NCI-H1694 (cell line): ENCODE data around the gene DOCK4.

Experiments used
- DNase-seq: peaks from one replicate; lab custom pipeline; 2025; lab: John Stamatoyannopoulos, UW

The DOCK4 gene

GRCh38 chr7:112189691-112190090 is 16.5 kb downstream of the DOCK4 start:
- DNase-seq, result no peak

GRCh38 chr7:112188257-112188656 is 17.9 kb downstream of the DOCK4 start:
- no peak for DNase-seq

GRCh38 chr7:112186300-112186699 is 19.9 kb downstream of the DOCK4 start:
- DNase-seq, result no peak

- no peak for DNase-seq
Measured at GRCh38 chr7:112185005-112185834, 21.0 kb downstream of the DOCK4 start.

GRCh38 chr7:112184455-112184854 is 21.7 kb downstream of the DOCK4 start:
- no peak for DNase-seq

GRCh38 chr7:112183266-112183665 is 22.9 kb downstream of the DOCK4 start:
- DNase-seq, result no peak

- DNase-seq, result no peak
Measured at GRCh38 chr7:112182749-112183148, 23.4 kb downstream of the DOCK4 start.

- no peak for DNase-seq
Measured at GRCh38 chr7:112180223-112180622, 26.0 kb downstream of the DOCK4 start.

- DNase-seq, result no peak
Measured at GRCh38 chr7:112176693-112177415, 29.3 kb downstream of the DOCK4 start.

GRCh38 chr7:112176241-112176640 is 30.0 kb downstream of the DOCK4 start:
- no peak for DNase-seq

- no peak for DNase-seq
Measured at GRCh38 chr7:112174192-112174591, 32.0 kb downstream of the DOCK4 start.

GRCh38 chr7:112173568-112173905 is 32.7 kb downstream of the DOCK4 start:
- no peak for DNase-seq

GRCh38 chr7:112172870-112173567 is 33.2 kb downstream of the DOCK4 start:
- DNase-seq, result peak; percentile 51

- no peak for DNase-seq
Measured at GRCh38 chr7:112171673-112172072, 34.5 kb downstream of the DOCK4 start.

GRCh38 chr7:112168915-112169314 is 37.3 kb downstream of the DOCK4 start:
- no peak for DNase-seq

- no peak for DNase-seq
Measured at GRCh38 chr7:112167147-112167546, 39.1 kb downstream of the DOCK4 start.

GRCh38 chr7:112162784-112163506 is 43.3 kb downstream of the DOCK4 start:
- DNase-seq, result no peak

GRCh38 chr7:112162142-112162766 is 43.9 kb downstream of the DOCK4 start:
- DNase-seq, result peak; percentile 24

- no peak for DNase-seq
Measured at GRCh38 chr7:112161253-112162141, 44.7 kb downstream of the DOCK4 start.

GRCh38 chr7:112160771-112161150 is 45.4 kb downstream of the DOCK4 start:
- no peak for DNase-seq
